ENCODE measurements around the gene FBXW7.

FBXW7 gene

GRCh38 chr4:152436384-152436783 is 99.5 kb downstream of the FBXW7 start:
- Histone ChIP-seq H3K4me1 (ENCODE audit: insufficient read depth, poor library complexity, severe bottlenecking) (no peaks in the 10 kb centered on the region), H3K9me3 (ENCODE audit: severe bottlenecking) (peaks cover 2% of the 10 kb centered on the region), H3K4me3 (ENCODE audit: severe bottlenecking) (no peak overlapping the region), H3K36me3 (ENCODE audit: low read depth) (no peaks in the 10 kb centered on the region), H3K27ac (ENCODE audit: poor library complexity, severe bottlenecking) (no peak overlapping the region), H3K27me3 (ENCODE audit: insufficient read depth, poor library complexity, severe bottlenecking) (no peaks in the 10 kb centered on the region)
- ATAC-seq (ENCODE audit: low read depth), result no peak
- no peak for DNase-seq (ENCODE audit: low spot score)
- TF ChIP-seq CTCF (IDR thresholded peaks at IDR 0.05; ENCODE audit: poor library complexity, severe bottlenecking), result no peak

GRCh38 chr4:152434011-152434410 is 101.9 kb downstream of the FBXW7 start:
- no peak overlapping the region for H3K4me3 ChIP-seq (ENCODE audit: severe bottlenecking)
- no peak for TF ChIP-seq CTCF (IDR thresholded peaks at IDR 0.05; ENCODE audit: poor library complexity, severe bottlenecking)
- DNase-seq (ENCODE audit: low spot score) (no peak), ATAC-seq (ENCODE audit: low read depth) (no peak)
- H3K4me1 ChIP-seq (ENCODE audit: insufficient read depth, poor library complexity, severe bottlenecking), result no peaks in the 10 kb centered on the region
- H3K9me3 ChIP-seq (ENCODE audit: severe bottlenecking), result no peaks in the 10 kb centered on the region
- H3K36me3 ChIP-seq (ENCODE audit: low read depth), result no peaks in the 10 kb centered on the region
- H3K27me3 ChIP-seq (ENCODE audit: insufficient read depth, poor library complexity, severe bottlenecking), result no peaks in the 10 kb centered on the region
- no peak overlapping the region for H3K27ac ChIP-seq (ENCODE audit: poor library complexity, severe bottlenecking)

- H3K36me3 ChIP-seq (ENCODE audit: low read depth), result no peaks in the 10 kb centered on the region
- no peaks in the 10 kb centered on the region for H3K27me3 ChIP-seq (ENCODE audit: insufficient read depth, poor library complexity, severe bottlenecking)
- H3K9me3 ChIP-seq (ENCODE audit: severe bottlenecking), result no peaks in the 10 kb centered on the region
- no peaks in the 10 kb centered on the region for H3K4me1 ChIP-seq (ENCODE audit: insufficient read depth, poor library complexity, severe bottlenecking)
- ATAC-seq (ENCODE audit: low read depth) (no peak), DNase-seq (ENCODE audit: low spot score) (no peak)
- no peak overlapping the region for H3K27ac ChIP-seq (ENCODE audit: poor library complexity, severe bottlenecking)
- no peak overlapping the region for H3K4me3 ChIP-seq (ENCODE audit: severe bottlenecking)
- no peak for TF ChIP-seq CTCF (IDR thresholded peaks at IDR 0.05; ENCODE audit: poor library complexity, severe bottlenecking)
Measured at GRCh38 chr4:152431784-152432183, 104.1 kb downstream of the FBXW7 start.

GRCh38 chr4:152431291-152431690 is 104.6 kb downstream of the FBXW7 start:
- TF ChIP-seq CTCF (IDR thresholded peaks at IDR 0.05; ENCODE audit: poor library complexity, severe bottlenecking), result no peak
- H3K36me3 ChIP-seq (ENCODE audit: low read depth), result no peaks in the 10 kb centered on the region
- no peak overlapping the region for H3K4me3 ChIP-seq (ENCODE audit: severe bottlenecking)
- no peaks in the 10 kb centered on the region for H3K27me3 ChIP-seq (ENCODE audit: insufficient read depth, poor library complexity, severe bottlenecking)
- no peak overlapping the region for H3K27ac ChIP-seq (ENCODE audit: poor library complexity, severe bottlenecking)
- DNase-seq (ENCODE audit: low spot score) (no peak), ATAC-seq (ENCODE audit: low read depth) (no peak)
- H3K4me1 ChIP-seq (ENCODE audit: insufficient read depth, poor library complexity, severe bottlenecking), result no peaks in the 10 kb centered on the region
- H3K9me3 ChIP-seq (ENCODE audit: severe bottlenecking), result no peaks in the 10 kb centered on the region

GRCh38 chr4:152430507-152430906 is 105.4 kb downstream of the FBXW7 start:
- H3K27ac ChIP-seq (ENCODE audit: poor library complexity, severe bottlenecking), result no peak overlapping the region
- H3K27me3 ChIP-seq (ENCODE audit: insufficient read depth, poor library complexity, severe bottlenecking), result no peaks in the 10 kb centered on the region
- no peaks in the 10 kb centered on the region for H3K4me1 ChIP-seq (ENCODE audit: insufficient read depth, poor library complexity, severe bottlenecking)
- DNase-seq (ENCODE audit: low spot score) (no peak), ATAC-seq (ENCODE audit: low read depth) (no peak)
- no peaks in the 10 kb centered on the region for H3K9me3 ChIP-seq (ENCODE audit: severe bottlenecking)
- no peak for TF ChIP-seq CTCF (IDR thresholded peaks at IDR 0.05; ENCODE audit: poor library complexity, severe bottlenecking)
- H3K36me3 ChIP-seq (ENCODE audit: low read depth), result no peaks in the 10 kb centered on the region
- no peak overlapping the region for H3K4me3 ChIP-seq (ENCODE audit: severe bottlenecking)

All from RWPE2 (cell line).